ENCODE data around the gene ANAPC2.

Gene ANAPC2

GRCh38 chr9:137126786-137127185 is 61.6 kb downstream of the ANAPC2 start:
- DNase-seq (ENCODE audit: low read depth): no peak

Data from GM04504 (cell line).